Measurements from ENCODE around the gene PLXDC2.

Gene PLXDC2

DNA sequence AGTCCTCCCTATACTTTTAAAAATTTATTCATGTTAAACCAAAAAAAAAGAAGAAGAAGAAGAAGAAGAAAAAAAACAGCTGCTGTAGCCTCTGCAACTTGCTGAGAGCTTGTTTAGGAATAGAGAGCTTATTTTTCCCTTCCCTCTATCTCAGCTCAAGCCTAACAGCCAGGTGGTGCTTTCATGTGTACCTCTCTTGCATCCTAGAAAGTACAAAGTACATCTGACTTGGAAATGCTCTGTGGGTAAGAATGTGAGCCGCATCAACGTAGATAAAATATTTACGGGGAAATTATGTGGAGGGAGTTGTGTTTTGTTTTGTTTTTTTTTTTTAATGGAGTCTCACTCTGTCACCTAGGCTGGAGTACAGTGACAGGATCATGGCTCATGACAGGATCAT lies 99.6 kb downstream of the PLXDC2 start:
- DNase-seq: no peak

DNA sequence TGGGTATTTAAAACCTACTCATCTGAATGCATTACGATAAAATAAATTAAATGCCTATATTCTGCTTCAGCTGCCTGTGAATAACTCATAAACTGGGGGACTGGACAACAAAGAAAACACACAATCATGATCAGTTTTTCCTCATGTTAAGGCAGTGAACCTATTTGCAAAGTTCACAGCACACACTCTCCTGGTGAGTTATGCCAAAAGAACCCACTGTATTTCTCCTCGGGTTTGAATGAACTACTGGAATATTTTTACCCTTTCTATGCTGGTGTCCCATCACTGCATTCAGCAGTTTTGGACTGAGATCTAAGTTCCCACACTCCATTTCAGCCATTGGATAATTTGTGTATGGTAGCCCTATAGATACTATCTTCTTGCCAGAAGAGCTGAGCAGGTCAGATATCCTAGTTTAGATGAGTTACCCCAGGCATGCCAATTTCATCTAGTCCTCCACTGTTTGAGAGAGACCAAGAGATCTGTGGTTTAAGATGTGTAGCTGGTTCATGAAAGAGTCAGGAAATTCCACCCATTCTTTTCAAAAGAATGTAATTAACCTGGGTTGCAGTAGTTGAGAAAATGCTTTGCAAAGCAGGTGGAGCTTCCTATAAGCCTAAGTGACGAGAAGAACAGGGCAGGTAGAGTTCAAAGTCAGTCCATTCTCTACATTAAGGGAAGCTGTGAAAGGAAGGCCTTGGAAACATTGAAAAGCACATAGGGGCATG lies 101.7 kb downstream of the PLXDC2 start:
- no peak for DNase-seq

DNA sequence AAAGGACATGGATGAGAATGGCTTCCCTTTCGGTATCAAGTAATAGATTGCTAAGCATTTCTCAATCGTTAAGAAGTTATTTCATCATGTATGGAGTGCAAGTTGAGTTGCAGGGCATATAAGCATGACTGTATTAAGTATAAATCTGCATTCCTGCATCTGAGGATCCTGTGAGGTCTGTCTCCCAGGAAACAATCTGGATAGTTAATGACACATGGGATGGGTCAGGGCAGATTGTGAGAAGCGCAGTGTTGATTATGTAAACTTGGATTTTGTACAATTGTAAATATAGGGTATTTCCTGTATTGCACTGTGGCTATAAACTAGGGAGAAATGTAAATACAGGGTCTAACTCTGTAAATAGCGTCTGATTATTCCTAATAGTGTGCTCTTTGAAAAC lies 102.6 kb downstream of the PLXDC2 start:
- DNase-seq: no peak

DNA sequence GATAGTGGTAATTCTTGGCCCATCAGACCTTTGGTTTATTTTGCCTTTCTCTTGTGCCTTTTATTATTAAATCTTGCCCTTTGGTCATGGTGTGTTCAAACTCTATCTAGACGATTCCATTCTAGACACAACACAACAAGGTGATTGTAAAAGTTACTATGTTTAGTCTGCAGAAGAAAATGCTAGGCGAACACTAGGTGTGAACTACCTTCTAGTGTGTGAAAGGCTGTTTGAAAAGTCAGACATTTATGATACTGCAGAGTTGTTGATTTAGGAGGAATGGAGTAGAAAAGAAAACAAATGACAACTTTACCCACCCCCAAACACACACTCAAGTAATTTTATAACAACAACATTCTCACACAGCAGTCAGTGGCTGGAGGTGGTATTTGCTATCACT lies 103.4 kb downstream of the PLXDC2 start:
- DNase-seq: no peak

DNA sequence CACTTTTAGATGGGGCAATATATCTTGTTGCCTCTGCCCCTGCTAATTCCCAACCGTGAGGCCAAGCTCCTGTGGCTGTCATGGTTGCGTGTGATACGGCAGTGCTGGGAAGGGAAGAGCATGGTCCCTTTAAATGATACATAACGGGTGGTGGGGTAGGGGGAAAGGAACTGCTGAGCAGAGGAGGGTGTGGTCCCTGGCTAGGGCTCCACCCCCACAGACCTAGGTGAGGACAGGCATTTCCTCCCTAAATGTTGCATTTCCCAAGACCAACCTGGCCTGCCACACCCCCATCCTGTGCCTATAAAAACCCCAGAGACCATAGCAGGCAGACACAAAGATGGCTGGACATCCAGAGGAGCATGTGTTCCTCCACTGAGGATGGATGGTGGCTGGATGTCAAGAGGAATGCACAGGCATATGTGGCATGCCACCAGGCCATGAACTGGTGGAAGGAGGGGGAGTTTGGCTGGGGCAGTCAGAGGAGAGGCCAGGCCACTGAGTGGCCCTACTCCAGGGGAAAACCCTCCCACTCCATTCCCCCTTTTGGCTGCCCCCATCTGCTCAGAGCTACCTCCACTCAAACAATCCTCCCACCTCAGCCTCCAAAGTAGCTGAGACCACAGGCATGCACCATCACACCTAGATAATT lies 104.0 kb downstream of the PLXDC2 start:
- no peak for DNase-seq

DNA sequence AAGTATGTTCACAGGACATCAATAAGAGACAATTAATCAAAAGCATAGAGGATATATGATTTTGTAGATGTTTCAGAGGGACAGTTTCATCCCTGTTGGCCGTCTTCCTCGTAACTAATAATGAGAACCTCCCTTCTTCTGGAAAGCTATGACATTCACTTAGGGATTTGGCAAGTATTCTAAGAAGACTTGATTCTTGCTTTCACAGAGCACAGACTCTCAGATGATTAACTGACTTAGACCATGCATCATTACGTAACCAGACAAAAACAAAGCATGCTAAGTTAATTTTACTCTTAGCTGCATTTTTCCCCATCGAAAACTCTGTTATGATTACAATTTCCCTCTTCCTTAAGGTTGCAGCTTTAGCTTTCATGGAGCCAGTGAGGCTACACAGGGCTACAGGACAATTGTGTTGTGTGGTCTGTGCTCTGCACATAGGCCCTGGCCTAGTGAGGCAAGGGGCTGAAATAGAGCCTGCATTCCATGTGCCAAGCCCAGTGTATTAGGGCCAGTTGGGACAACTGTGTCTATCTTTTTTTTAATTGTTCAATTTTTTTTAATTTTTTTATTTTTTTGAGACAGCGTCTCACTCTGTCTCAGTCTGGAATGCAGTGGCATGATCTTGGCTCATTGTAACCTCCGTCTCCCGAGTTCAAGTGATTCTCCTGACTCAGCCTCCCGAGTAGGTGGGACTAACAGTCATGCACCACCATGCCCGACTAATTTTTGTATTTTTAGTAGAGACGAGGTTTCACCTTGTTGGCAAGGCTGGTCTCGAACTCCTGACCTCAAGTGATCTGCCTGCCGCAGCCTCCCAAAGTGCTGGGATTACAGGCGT lies 105.3 kb downstream of the PLXDC2 start:
- DNase-seq: no peak

DNA sequence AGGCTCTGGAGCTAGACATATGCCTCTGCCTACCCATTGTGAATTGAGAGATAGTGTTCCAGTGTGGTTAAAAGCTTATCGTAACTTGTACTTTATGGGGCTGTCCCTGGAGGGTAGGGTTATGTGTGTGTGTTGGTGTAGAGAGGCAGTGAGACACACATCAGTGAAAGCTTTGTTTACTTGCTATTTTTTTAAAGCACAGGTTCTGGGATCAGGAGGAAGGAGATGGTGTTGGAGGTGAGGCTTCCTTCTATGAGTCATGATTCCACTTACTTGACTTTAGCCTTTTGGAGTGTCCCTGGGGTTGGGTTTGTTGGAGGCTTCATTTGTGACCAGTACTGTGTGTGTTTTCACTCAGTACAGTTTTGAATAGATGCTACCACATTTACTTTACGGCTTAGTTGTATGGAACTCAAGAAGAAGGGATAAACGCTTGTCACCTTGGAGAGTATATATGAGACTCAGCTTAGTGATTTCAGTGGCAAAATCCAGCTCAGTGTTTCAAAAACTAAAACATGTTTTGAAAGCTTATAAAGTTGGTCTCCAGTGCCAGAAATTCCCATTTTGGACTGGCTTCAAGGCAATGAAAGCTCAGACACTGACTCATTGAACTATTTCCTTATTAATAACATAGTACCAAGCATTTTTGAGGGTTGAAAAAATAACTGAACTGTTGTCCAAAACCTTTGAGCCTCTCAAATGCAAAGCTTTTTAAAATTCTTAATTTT lies 106.2 kb downstream of the PLXDC2 start:
- DNase-seq: no peak

DNA sequence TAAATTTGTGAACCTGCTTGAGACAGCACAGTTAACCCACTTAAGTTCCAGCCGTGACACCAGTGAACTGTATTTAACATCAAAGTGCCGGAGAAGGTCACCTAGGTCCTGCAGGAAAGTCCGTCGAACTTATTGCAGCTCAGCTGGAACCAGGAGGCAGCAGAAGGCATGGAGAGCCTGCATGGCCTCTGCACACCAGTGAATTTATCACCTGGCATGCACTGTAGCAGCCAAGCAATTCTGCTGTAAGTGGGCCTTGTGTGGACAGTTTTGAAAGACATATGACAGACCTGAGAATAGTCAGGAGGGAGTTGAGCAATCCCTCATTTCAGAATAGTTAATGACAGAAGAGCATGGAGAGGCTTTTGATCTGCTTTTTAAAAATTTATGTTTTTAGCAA lies 108.8 kb downstream of the PLXDC2 start:
- DNase-seq: no peak

DNA sequence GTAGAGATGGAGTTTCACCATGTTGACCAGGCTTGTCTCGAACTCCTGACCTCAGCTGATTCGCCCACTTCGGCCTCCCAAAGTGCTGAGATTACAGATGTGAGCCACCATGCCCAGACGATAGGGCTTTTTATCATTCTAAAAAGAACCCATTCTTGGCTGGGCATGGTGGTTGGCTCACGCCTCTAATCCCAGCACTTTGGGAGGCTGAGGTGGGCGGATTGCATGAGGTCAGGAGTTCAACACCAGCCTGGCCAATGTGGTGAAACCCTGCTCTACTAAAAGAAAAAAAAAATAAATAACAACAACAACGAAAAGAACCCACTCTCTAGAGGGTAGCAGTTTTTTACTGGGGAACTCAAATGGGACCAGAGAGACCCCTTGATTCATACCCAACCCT lies 112.7 kb downstream of the PLXDC2 start:
- no peak for DNase-seq

DNA sequence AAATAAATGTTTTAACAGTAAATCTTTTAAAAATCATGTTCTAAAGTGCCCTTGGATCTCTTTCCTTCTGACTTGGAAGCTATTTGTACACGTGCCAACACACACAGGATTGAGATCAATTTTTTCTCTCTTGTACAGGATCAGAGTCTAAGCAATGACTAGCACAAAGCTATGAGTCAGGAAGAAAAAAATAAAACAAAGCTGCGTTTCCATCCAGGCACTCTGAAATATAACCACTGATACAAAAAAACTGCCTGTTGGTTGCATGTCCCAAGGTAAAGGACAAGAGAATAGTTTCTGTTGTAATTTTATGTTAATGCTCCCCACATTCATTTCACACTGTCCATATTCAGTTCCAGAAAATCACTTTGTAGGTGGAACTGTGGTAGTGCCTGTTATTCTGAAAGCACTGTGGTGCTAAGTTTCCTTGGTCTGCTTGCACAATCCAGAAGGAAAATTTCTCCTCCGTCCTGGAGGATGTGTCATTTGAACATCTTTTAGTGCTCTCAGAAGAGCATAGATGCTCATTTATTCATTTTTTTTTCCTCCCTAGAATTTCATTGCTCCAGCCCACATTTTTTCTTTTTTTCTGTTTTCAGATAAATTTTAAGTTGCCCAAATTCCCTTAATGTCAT lies 113.4 kb downstream of the PLXDC2 start:
- DNase-seq: no peak

DNA sequence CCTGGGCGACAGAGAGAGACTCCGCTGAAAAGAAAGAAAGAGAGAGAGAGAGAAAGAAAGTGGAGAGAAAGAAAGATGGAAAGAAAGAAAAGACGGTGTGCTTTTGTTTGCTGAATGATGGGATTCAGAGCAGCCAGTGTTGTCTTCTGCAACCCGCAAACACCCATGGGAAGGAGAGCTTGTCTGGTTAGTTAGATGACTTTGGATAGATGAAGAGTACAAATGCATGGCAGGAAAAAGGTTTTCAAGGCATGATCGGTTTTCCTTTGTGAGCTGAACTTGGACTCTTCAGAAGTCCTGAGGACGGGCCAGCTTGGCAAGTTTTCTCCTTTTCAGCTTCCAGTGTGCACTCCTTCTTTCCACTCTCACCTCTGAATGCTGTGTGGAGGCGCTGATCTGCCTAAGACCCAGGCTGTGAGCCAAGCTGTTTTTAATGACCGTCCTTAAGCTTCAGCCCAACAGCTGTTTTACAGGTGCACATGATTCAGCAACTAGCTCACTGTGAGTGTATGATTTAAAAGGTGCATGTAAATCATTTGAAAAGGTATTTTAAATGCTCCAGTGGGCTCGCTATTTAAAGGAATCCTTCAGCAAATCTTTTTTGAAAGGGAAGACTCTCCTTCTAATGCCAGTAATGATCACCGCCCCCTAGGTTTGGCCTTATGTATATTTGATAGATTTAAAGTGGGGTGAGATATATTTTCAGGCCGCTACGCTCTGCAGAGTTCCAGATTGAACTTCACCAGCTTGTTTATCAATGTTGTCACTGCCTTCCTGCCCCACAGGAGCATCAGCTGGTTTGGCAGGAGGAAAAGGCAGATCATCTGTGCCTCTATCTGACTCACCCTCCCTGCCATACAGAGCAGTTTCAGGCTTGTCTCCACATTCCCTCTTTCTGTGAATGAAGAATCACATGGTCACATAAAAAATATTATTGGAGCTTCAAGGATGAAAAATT lies 115.0 kb downstream of the PLXDC2 start:
- no peak for DNase-seq

DNA sequence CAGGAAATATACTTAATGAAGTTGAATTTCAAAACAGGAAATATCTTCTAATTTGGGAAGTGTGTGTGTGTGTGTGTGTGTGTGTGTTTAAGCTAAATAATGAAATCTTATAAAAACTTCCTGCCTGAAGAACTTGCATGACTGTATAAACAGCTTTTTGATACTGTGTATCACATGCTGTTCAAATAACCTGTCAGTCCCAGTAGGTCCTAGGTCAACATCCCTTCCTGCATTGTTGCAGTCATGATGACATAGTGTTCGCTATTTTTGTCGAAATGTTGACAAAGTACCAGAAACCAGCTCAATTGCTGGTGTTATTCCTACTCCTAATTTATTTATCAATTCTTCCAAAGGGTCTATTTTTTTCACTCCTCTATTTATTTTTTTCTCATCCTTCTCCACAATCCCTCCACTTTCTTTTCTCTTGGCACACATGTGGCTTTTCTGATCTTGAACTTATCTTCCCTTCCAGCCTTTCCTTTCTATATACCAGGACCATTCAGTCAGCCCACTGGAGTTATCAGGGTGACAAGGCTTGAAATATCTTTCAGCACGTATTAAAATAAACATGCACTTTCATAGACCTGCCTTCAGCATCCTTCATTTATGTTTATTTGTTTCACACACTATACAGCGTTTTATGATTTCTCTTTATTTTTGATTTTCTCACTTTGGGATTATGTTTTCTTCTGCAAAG lies 115.8 kb downstream of the PLXDC2 start:
- DNase-seq: no peak

DNA sequence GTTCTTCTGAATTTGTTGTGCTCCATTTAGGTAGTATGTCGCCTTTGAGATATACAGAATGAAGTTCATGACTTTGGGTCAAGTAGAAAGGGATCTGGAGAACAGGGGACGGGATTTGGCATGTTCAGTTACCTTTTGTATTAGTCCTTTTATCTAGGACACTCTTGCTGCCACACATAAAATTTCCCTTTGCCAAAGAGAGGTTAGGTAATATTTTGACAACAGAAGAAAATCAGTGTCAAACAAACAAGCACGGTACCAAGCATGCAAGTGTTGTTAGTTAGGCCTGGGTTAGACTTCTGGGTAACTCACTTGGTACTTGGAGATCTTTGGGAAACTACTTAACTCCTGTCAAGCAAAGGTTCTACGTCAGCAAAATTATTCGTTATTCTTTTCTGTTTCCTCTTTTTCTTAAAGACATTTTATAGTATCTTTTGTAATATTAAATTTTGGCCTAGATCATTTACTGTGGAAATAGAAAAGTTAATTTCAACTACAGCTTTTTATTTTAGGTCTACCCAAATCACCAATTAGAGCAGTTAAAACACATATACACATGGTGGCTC lies 116.7 kb downstream of the PLXDC2 start:
- no peak for DNase-seq

DNA sequence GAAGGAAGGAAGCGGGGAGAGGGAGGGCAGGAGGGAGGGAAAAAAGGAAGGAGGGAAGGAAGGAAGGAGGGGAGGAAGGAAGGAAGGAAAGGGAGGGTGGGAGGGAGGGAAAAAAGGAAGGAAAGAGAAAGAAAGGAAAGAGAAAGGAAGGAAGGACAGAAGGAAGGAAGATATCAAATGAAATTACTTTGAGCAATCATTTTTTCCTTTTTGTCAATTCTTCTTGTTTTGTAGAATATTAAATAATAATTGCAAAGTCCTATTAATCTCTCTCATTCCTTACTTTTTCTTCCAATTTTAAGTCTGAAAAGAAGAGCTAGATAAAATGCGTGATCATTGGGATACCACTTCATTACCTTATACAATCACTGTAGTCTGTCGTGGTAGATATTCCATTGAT lies 117.5 kb downstream of the PLXDC2 start:
- DNase-seq: no peak

DNA sequence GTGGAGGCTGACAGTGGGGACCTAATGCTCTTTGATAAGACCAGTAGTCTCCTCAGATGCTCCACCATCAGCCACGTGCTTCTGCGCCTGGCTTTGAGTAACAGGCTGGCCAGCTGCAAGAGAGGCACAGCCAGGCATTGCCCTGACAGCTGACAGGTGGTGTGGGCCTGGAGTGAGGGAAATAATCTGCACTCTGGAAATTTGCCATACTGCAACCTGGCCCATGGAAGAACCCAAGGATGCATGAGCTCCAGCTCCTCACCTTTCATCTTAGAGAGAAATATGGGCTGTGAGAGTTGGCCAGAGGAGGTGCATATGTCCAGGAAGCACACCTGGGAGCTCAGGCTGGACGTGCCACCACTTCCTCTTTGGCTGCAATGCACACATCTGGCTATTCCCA lies 118.9 kb downstream of the PLXDC2 start:
- no peak for DNase-seq

DNA sequence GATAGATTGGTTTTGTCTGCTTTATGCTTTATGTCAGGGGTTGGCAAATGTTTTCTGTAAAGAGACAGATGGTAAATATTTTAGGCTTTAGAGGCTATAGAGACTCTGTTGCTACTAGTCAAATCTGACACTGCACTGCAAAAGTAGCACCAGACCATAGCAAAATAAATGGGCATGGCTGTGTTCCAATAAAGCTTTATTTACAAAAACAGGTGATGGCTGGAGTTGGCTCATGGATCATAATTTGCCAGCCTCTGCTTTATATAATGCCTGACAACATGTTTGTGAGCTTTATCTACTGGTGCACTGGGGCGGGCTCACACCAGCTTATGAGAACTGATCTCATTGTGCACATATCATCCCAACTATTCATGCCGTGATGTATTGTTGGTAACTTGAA lies 120.1 kb downstream of the PLXDC2 start:
- DNase-seq: no peak

DNA sequence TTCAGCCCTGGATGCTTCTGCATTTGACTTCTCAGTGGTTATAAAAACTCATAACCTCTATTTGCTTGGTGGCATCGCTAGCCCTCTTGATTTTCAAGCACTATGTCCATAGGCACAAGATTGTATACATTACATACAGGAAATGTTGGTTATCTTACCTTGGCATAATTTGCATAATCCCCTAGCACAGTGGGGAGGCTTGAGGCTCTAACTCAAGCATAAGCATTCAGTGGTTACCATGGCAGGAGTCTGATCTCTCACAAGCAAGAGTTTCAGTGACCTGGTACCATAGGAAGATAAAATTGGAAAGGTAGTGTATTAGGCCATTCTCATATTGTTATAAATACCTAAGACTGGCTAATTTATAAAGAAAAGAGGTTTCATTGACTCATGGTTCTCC lies 121.8 kb downstream of the PLXDC2 start:
- DNase-seq: no peak

DNA sequence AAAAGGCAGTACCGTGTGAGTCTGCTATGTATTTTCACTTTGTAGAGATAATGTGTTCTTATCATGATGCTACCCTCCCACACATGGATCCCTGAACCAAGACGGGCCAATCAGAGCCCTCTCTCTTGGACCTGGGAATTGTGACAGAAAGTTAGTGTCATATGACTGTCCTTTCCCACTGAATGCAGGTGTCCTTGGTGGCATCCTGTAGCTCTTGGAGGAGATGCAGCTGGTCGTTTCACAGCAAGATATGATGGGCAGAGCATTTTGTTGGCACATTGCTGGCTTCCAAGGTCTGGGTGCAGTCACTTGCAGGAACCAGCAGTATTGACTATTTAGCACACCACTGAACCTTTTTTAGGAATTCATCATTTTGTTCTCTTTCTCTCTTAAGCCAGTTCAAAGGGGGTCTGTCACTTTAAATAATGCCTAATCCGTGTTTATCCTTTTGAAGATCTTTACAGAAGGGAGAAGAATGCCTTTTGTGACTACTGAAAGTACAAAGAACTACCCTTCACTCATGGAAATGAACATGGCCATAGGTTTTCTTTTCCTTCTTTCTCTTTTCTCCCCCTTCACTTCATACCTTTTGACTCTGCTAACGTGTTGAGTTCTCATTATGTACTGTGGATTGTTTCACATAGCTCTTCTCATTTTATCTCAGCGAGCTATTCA lies 125.1 kb downstream of the PLXDC2 start:
- DNase-seq: no peak

DNA sequence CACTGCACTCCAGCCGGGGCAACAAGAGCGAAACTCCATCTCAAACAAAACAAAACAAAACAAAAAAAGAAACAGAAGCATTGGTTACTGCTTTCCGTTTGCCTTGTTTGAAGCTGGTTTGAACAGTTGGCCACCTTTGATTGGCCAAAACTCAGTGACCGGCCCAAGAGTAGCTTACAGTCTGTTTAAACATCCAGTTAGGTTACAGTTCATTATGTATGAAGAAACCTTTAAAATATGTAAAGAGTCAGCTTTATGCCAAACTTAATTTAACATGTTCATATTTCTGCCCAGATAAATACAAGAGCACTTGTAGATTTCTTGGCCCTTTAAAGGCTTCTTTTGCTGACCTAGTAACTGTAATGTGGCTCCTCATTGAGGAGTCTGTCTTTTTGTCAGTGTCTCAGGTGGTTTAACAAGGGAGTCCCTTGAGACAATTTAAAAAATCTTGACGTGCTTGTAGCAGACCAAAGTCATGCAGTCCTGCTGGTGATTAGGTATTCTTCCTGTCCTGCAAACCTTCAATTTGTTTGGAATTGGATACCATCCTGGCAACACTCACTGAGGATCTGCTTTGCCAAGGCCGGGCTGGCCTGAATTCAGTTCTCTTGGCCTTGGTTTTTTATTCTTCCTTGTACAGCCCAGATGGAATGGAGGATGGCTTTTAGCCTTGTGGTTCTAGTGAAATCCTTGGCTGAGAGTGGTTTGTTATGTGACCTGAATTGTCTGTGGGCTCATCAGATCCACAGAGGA lies 128.9 kb downstream of the PLXDC2 start:
- no peak for DNase-seq

Measured in NCI-H2171 (cell line).